Activated CD8-positive, alpha-beta memory T cell treated with anti-CD3 and anti-CD28 coated beads for 48 hours (primary cell): Measurements from ENCODE around the gene ARID1B.

ENCODE experiments used
- DNase-seq, 3 experiments: peaks; one replicate each; pipeline ENCODE4 v3.0.0-alpha.2; 2020; ENCODE audit warnings: low read depth in 2 of 3, low spot score in 2 of 3

ARID1B gene

GRCh38 chr6:156955494-156956183 is 178.5 kb downstream of the ARID1B start:
- DNase-seq: no peak

GRCh38 chr6:156956286-156956685 is 179.1 kb downstream of the ARID1B start:
- no peak for DNase-seq

- no peak for DNase-seq
Measured at GRCh38 chr6:156957931-156958547, 180.9 kb downstream of the ARID1B start.

- DNase-seq: no peak
Measured at GRCh38 chr6:156960525-156960924, 183.3 kb downstream of the ARID1B start.

GRCh38 chr6:156961282-156961892 is 184.2 kb downstream of the ARID1B start:
- no peak for DNase-seq

- no peak for DNase-seq
Measured at GRCh38 chr6:156963712-156964700, 186.8 kb downstream of the ARID1B start.

GRCh38 chr6:156967852-156968251 is 190.7 kb downstream of the ARID1B start:
- no peak for DNase-seq

GRCh38 chr6:156969233-156969632 is 192.1 kb downstream of the ARID1B start:
- no peak for DNase-seq

GRCh38 chr6:156970595-156971112 is 193.5 kb downstream of the ARID1B start:
- DNase-seq: no peak

- no peak for DNase-seq
Measured at GRCh38 chr6:156971153-156971885, 194.1 kb downstream of the ARID1B start.

GRCh38 chr6:156972145-156972544 is 195.0 kb downstream of the ARID1B start:
- DNase-seq: no peak

- DNase-seq: no peak
Measured at GRCh38 chr6:156974830-156975261, 197.7 kb downstream of the ARID1B start.

GRCh38 chr6:156975414-156975813 is 198.2 kb downstream of the ARID1B start:
- no peak for DNase-seq

GRCh38 chr6:156976216-156977127 is 199.3 kb downstream of the ARID1B start:
- DNase-seq: no peak

- DNase-seq: no peak
Measured at GRCh38 chr6:156977527-156978291, 200.5 kb downstream of the ARID1B start.

GRCh38 chr6:156978948-156979347 is 201.8 kb downstream of the ARID1B start:
- DNase-seq: no peak

- no peak for DNase-seq
Measured at GRCh38 chr6:156980515-156980914, 203.3 kb downstream of the ARID1B start.

- no peak for DNase-seq
Measured at GRCh38 chr6:156980948-156981347, 203.8 kb downstream of the ARID1B start.

GRCh38 chr6:156982168-156982567 is 205.0 kb downstream of the ARID1B start:
- DNase-seq: no peak
